GM23338 (cell line): ENCODE measurements around the gene FOXJ2.

Source experiments
- CTCF ChIP-seq, 2 experiments: fragments of 200-600 bp in 1 of 2; sonication (generic) in 1 of 2; conservative IDR thresholded peaks; 2 replicates each; pipeline versions ENCODE4 v1.5.1 to v1.6.1; 2016 to 2017; ENCODE audit warnings: antibody characterized with exemption in 2 of 2, low read depth in 2 of 2, mild to moderate bottlenecking in 2 of 2, moderate library complexity in 1 of 2
- EZH2 ChIP-seq: fragments of 200-600 bp; sonication (generic); IDR thresholded peaks from one replicate; pipeline ENCODE4 v1.8.0; 2017; ENCODE audit warnings: antibody characterized with exemption, mild to moderate bottlenecking, low read depth; ENCODE audit not compliant: unreplicated experiment
- JUNB ChIP-seq: IDR thresholded peaks from one replicate; pipeline ENCODE4 v1.6.1; 2016; ENCODE audit warnings: antibody characterized with exemption; ENCODE audit not compliant: unreplicated experiment
- NANOG ChIP-seq: IDR thresholded peaks from 2 replicates; pipeline ENCODE4 v1.6.1; 2016; ENCODE audit warnings: antibody characterized with exemption, borderline replicate concordance
- POLR2AphosphoS5 ChIP-seq: IDR thresholded peaks from 2 replicates; pipeline ENCODE4 v1.6.1; 2016; ENCODE audit warnings: antibody characterized with exemption, low read depth
- REST ChIP-seq: IDR thresholded peaks from one replicate; pipeline ENCODE4 v1.6.1; 2018; ENCODE audit warnings: antibody characterized with exemption; ENCODE audit not compliant: unreplicated experiment

GRCh38 chr12:8069582-8069981 is 37.1 kb downstream of the FOXJ2 start:
- TF ChIP-seq POLR2AphosphoS5, result no peak
- no peak for TF ChIP-seq CTCF (conservative IDR thresholded peaks at IDR 0.05; ENCODE audit: low read depth in 2 of 2)
- TF ChIP-seq EZH2, result no peak
- no peak for TF ChIP-seq REST
- TF ChIP-seq JUNB, result no peak
- TF ChIP-seq NANOG, result no peak
